Gastroesophageal sphincter (tissue), 3 donors: ENCODE data around the gene INPP5D.

Source experiments
- POLR2AphosphoS5 ChIP-seq: sonication (generic); formaldehyde crosslinking; IDR thresholded peaks from one replicate; pipeline ENCODE4 v1.6.1; 2017; ENCODE audit warnings: antibody characterized with exemption
- TF ChIP-seq, protein P1 (sequence below), 4 experiments: fragments of 200-600 bp in 2 of 4; fragments of 450-650 bp in 2 of 4; sonication (generic) in 1 of 4; IDR thresholded peaks; one replicate each; pipeline ENCODE4 v1.5.1; 2017 to 2019; ENCODE audit warnings: antibody characterized with exemption in 4 of 4, mild to moderate bottlenecking in 2 of 4, moderate library complexity in 2 of 4

DNA sequence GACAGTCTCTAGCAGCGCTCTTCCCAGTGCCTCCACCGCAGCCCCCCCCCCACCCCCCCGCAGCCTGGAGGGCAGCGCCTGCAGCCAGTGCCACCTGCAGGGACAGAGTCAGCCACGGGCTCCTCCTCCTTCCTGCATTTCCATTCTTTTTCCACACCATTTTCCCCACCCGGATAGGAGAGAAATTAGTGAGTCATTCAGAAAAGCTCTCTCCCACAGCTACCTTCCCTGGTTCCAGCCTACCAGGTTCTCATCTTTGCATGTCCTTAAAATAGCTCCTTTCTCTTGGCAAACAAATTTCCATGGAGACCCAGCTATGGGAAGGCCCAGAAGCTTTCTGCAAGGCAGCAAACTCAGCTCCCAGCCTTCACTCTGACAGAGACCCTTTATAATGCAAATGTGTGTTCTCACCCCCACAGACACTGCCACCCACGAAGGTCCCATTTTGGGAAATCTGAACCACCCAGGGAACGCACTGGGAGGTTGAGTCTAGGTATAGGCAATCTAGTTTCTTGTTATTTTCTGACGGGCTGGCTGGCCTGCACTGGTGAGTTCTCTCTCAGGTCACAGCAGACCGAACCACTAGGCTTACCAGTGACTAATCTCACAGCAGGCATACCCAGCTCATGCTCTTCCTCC lies 149.5 kb downstream of the INPP5D start:
- TF ChIP-seq, protein P1, sequence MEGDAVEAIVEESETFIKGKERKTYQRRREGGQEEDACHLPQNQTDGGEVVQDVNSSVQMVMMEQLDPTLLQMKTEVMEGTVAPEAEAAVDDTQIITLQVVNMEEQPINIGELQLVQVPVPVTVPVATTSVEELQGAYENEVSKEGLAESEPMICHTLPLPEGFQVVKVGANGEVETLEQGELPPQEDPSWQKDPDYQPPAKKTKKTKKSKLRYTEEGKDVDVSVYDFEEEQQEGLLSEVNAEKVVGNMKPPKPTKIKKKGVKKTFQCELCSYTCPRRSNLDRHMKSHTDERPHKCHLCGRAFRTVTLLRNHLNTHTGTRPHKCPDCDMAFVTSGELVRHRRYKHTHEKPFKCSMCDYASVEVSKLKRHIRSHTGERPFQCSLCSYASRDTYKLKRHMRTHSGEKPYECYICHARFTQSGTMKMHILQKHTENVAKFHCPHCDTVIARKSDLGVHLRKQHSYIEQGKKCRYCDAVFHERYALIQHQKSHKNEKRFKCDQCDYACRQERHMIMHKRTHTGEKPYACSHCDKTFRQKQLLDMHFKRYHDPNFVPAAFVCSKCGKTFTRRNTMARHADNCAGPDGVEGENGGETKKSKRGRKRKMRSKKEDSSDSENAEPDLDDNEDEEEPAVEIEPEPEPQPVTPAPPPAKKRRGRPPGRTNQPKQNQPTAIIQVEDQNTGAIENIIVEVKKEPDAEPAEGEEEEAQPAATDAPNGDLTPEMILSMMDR (IDR thresholded peaks at IDR 0.05): no peak
- TF ChIP-seq POLR2AphosphoS5: no peak
